KMS-11 (cell line): Measurements from ENCODE around the gene LYRM9.

ENCODE experiments used
- H2AFZ ChIP-seq: fragments of 200-600 bp; sonication (generic); 2 replicates; pipeline ENCODE4 v1.6.1; 2016; ENCODE audit warnings: antibody characterized with exemption, mixed run types, low read depth
- H3K27ac ChIP-seq: fragments of 200-600 bp; sonication (generic); 2 replicates; pipeline ENCODE4 v1.6.1; 2016; ENCODE audit warnings: mild to moderate bottlenecking, mixed run types
- H3K27me3 ChIP-seq: fragments of 200-600 bp; sonication (generic); 2 replicates; pipeline ENCODE4 v1.6.1; 2017; ENCODE audit warnings: mild to moderate bottlenecking, low read depth, mixed run types, moderate library complexity; ENCODE audit not compliant: insufficient read depth
- H3K36me3 ChIP-seq: fragments of 200-600 bp; sonication (generic); 2 replicates; pipeline ENCODE4 v1.6.1; 2017; ENCODE audit warnings: mild to moderate bottlenecking, mixed run types; ENCODE audit not compliant: insufficient read depth
- H3K4me1 ChIP-seq: fragments of 200-600 bp; sonication (generic); 2 replicates; pipeline ENCODE4 v1.6.1; 2016; ENCODE audit warnings: mild to moderate bottlenecking, low read depth, mixed run types; ENCODE audit not compliant: poor library complexity, severe bottlenecking
- H3K4me2 ChIP-seq: fragments of 200-600 bp; sonication (generic); 2 replicates; pipeline ENCODE4 v1.7.0; 2016; ENCODE audit warnings: mild to moderate bottlenecking, mixed run types
- H3K4me3 ChIP-seq: fragments of 200-600 bp; sonication (generic); IDR thresholded peaks from 2 replicates; pipeline ENCODE4 v1.6.1; 2017; ENCODE audit warnings: low read depth, low read length, mixed read lengths; ENCODE audit not compliant: insufficient read depth
- H3K79me2 ChIP-seq: fragments of 200-600 bp; sonication (generic); 2 replicates; pipeline ENCODE4 v1.6.1; 2016; ENCODE audit warnings: low read depth, mixed run types; ENCODE audit not compliant: insufficient read depth
- H3K9ac ChIP-seq: fragments of 200-600 bp; sonication (generic); 2 replicates; pipeline ENCODE4 v1.6.1; 2016; ENCODE audit warnings: mild to moderate bottlenecking, mixed run types
- H4K20me1 ChIP-seq: fragments of 200-600 bp; sonication (generic); 2 replicates; pipeline ENCODE4 v1.6.1; 2016; ENCODE audit warnings: mild to moderate bottlenecking, mixed run types; ENCODE audit not compliant: insufficient read depth
- TF ChIP-seq, protein P1 (sequence below): fragments of 200-600 bp; sonication (generic); conservative IDR thresholded peaks from 2 replicates; pipeline ENCODE4 v1.6.1; 2017; ENCODE audit warnings: low read depth, mild to moderate bottlenecking, antibody characterized with exemption, low read length, moderate library complexity, mixed read lengths

LYRM9 gene

GRCh38 chr17:27871407-27871806 lies 21.8 kb downstream of the LYRM9 start:
- H3K36me3 ChIP-seq, result no peaks in the 10 kb centered on the region
- TF ChIP-seq, protein P1, sequence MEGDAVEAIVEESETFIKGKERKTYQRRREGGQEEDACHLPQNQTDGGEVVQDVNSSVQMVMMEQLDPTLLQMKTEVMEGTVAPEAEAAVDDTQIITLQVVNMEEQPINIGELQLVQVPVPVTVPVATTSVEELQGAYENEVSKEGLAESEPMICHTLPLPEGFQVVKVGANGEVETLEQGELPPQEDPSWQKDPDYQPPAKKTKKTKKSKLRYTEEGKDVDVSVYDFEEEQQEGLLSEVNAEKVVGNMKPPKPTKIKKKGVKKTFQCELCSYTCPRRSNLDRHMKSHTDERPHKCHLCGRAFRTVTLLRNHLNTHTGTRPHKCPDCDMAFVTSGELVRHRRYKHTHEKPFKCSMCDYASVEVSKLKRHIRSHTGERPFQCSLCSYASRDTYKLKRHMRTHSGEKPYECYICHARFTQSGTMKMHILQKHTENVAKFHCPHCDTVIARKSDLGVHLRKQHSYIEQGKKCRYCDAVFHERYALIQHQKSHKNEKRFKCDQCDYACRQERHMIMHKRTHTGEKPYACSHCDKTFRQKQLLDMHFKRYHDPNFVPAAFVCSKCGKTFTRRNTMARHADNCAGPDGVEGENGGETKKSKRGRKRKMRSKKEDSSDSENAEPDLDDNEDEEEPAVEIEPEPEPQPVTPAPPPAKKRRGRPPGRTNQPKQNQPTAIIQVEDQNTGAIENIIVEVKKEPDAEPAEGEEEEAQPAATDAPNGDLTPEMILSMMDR, result no peak
- no peaks in the 10 kb centered on the region for H3K79me2 ChIP-seq
- H3K4me1 ChIP-seq, result no peaks in the 10 kb centered on the region
- no peak overlapping the region for H3K4me3 ChIP-seq
- no peak overlapping the region for H3K4me2 ChIP-seq
- no peaks in the 10 kb centered on the region for H4K20me1 ChIP-seq
- H3K9ac ChIP-seq, result no peak overlapping the region
- H2AFZ ChIP-seq, result no peak overlapping the region
- no peaks in the 10 kb centered on the region for H3K27me3 ChIP-seq
- H3K27ac ChIP-seq, result no peak overlapping the region

DNA sequence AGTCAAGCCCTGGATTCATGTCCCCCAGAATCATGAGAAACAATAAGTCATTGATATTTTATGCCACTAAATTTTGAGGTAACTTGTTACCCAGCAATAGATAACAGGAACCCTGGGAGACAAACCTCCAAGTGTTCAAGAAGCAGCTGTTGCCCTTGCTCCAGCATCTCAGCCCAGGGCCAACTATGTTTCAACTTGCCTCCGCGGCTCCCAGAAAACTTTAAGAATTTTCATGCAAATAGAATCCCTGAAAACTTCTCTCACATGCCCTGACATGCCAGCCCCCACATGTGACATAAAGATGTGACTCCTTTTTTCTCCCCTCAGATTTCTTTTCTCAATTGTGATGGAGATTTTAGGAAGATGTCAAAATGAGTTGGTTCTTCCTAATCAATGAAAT lies 22.8 kb downstream of the LYRM9 start:
- H3K27me3 ChIP-seq, result no peaks in the 10 kb centered on the region
- TF ChIP-seq, protein P1, result no peak

DNA sequence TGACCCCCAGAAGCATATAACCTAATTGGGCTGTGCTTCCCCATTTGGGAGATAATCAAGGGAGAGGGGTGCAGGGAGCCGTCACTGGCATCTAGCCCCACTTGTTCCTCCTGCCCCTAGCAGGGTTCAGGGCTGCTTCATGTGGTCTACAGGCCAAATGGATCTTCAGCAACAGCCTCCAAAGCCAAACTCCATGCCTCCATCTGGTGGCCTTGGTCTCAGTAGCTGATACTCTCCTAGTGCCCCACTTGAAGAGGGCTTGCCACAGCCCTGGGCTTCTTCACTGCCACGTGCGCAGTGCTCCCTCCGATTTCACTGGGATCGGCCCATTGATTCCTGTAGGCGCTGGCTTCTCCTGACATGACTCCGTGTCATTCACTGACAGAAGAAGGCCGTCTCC lies 24.6 kb downstream of the LYRM9 start:
- H3K4me2 ChIP-seq, result no peak overlapping the region
- TF ChIP-seq, protein P1, result no peak
- no peaks in the 10 kb centered on the region for H4K20me1 ChIP-seq
- no peak overlapping the region for H3K27ac ChIP-seq
- no peak overlapping the region for H2AFZ ChIP-seq
- no peaks in the 10 kb centered on the region for H3K79me2 ChIP-seq
- H3K9ac ChIP-seq, result no peak overlapping the region
- no peak overlapping the region for H3K4me3 ChIP-seq
- H3K4me1 ChIP-seq, result no peaks in the 10 kb centered on the region
- H3K27me3 ChIP-seq, result no peaks in the 10 kb centered on the region
- no peaks in the 10 kb centered on the region for H3K36me3 ChIP-seq

More for the DNA sequence above, 22.8 kb downstream of the LYRM9 start:
- H3K36me3 ChIP-seq, result no peaks in the 10 kb centered on the region
- H3K27ac ChIP-seq, result no peak overlapping the region
- H3K9ac ChIP-seq, result no peak overlapping the region
- no peaks in the 10 kb centered on the region for H3K79me2 ChIP-seq
- H3K4me3 ChIP-seq, result no peak overlapping the region
- H2AFZ ChIP-seq, result no peak overlapping the region
- no peak overlapping the region for H3K4me2 ChIP-seq
- no peaks in the 10 kb centered on the region for H4K20me1 ChIP-seq
- H3K4me1 ChIP-seq, result no peaks in the 10 kb centered on the region

DNA sequence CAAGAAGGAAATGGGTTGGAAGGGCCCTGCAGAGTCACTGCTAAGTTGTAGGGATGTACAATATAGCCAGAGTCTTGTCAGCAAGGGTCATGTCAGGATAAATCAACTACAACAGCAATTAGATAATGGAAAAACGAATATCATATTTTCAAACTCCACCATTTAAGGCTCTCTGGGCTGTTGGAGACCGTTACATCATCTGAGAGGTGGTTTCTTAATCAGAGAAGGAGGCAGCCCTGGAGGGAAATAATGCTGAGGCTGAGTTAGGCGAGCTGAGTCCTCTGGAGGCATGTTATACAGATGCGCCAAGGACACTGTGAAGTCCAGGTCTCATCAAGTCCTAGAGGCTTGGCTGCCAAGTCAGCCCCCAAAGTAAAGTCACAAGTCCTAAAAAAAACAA lies 30.3 kb downstream of the LYRM9 start:
- no peaks in the 10 kb centered on the region for H3K79me2 ChIP-seq
- H3K9ac ChIP-seq, result no peak overlapping the region
- H3K36me3 ChIP-seq, result no peaks in the 10 kb centered on the region
- no peaks in the 10 kb centered on the region for H3K27me3 ChIP-seq
- TF ChIP-seq, protein P1, result no peak
- H3K4me2 ChIP-seq, result no peak overlapping the region
- H4K20me1 ChIP-seq, result no peaks in the 10 kb centered on the region
- H3K27ac ChIP-seq, result no peak overlapping the region
- H3K4me3 ChIP-seq, result no peak overlapping the region
- no peak overlapping the region for H2AFZ ChIP-seq
- H3K4me1 ChIP-seq, result no peaks in the 10 kb centered on the region
